ENCODE data around the gene PHF14.

Gene PHF14

GRCh38 chr7:11195502-11195901, 221.8 kb downstream of the PHF14 start:
- peaks cover 25% of the 10 kb centered on the region for H3K4me1 ChIP-seq (ENCODE audit: insufficient read depth, low read length)
- H3K4me3 ChIP-seq (ENCODE audit: low read length): no peak overlapping the region
- no peaks in the 10 kb centered on the region for H3K36me3 ChIP-seq (ENCODE audit: insufficient read depth, low read depth, low read length)
- no peak overlapping the region for H3K9ac ChIP-seq (ENCODE audit: low read depth, low read length)
- no peak overlapping the region for H3K27ac ChIP-seq (ENCODE audit: low read length)
- no peaks in the 10 kb centered on the region; the same call in 1 of the 2 replicates for H3K9me3 ChIP-seq (ENCODE audit: insufficient read depth, low read depth, low read length)
- H3K27me3 ChIP-seq (ENCODE audit: insufficient read depth, low read length): peaks cover 15% of the 10 kb centered on the region

GRCh38 chr7:11196143-11196542, 222.5 kb downstream of the PHF14 start:
- Histone ChIP-seq H3K4me1 (ENCODE audit: insufficient read depth, low read length) (peaks cover 23% of the 10 kb centered on the region), H3K27ac (ENCODE audit: low read length) (no peak overlapping the region), H3K9me3 (ENCODE audit: insufficient read depth, low read depth, low read length) (no peaks in the 10 kb centered on the region; the same call in 1 of the 2 replicates), H3K4me3 (ENCODE audit: low read length) (no peak overlapping the region), H3K27me3 (ENCODE audit: insufficient read depth, low read length) (peaks cover 15% of the 10 kb centered on the region), H3K36me3 (ENCODE audit: insufficient read depth, low read depth, low read length) (no peaks in the 10 kb centered on the region), H3K9ac (ENCODE audit: low read depth, low read length) (no peak overlapping the region)

GRCh38 chr7:11203224-11203623, 229.6 kb downstream of the PHF14 start:
- no peak overlapping the region for H3K9ac ChIP-seq (ENCODE audit: low read depth, low read length)
- no peaks in the 10 kb centered on the region for H3K9me3 ChIP-seq (ENCODE audit: insufficient read depth, low read depth, low read length)
- no peaks in the 10 kb centered on the region for H3K4me1 ChIP-seq (ENCODE audit: insufficient read depth, low read length)
- H3K27me3 ChIP-seq (ENCODE audit: insufficient read depth, low read length): no peaks in the 10 kb centered on the region
- no peak overlapping the region for H3K4me3 ChIP-seq (ENCODE audit: low read length)
- H3K27ac ChIP-seq (ENCODE audit: low read length): no peak overlapping the region
- H3K36me3 ChIP-seq (ENCODE audit: insufficient read depth, low read depth, low read length): no peaks in the 10 kb centered on the region

GRCh38 chr7:11203683-11204082, 230.0 kb downstream of the PHF14 start:
- no peak overlapping the region for H3K9ac ChIP-seq (ENCODE audit: low read depth, low read length)
- H3K27me3 ChIP-seq (ENCODE audit: insufficient read depth, low read length): no peaks in the 10 kb centered on the region
- H3K36me3 ChIP-seq (ENCODE audit: insufficient read depth, low read depth, low read length): no peaks in the 10 kb centered on the region
- H3K4me3 ChIP-seq (ENCODE audit: low read length): no peak overlapping the region
- no peaks in the 10 kb centered on the region for H3K4me1 ChIP-seq (ENCODE audit: insufficient read depth, low read length)
- H3K27ac ChIP-seq (ENCODE audit: low read length): no peak overlapping the region
- H3K9me3 ChIP-seq (ENCODE audit: insufficient read depth, low read depth, low read length): no peaks in the 10 kb centered on the region

- Histone ChIP-seq H3K4me3 (ENCODE audit: low read length) (no peak overlapping the region), H3K9ac (ENCODE audit: low read depth, low read length) (no peak overlapping the region), H3K27me3 (ENCODE audit: insufficient read depth, low read length) (no peaks in the 10 kb centered on the region), H3K9me3 (ENCODE audit: insufficient read depth, low read depth, low read length) (no peaks in the 10 kb centered on the region), H3K27ac (ENCODE audit: low read length) (no peak overlapping the region), H3K4me1 (ENCODE audit: insufficient read depth, low read length) (no peaks in the 10 kb centered on the region), H3K36me3 (ENCODE audit: insufficient read depth, low read depth, low read length) (no peaks in the 10 kb centered on the region)
Measured at GRCh38 chr7:11206177-11206899, 232.7 kb downstream of the PHF14 start.

GRCh38 chr7:11207565-11207964, 233.9 kb downstream of the PHF14 start:
- Histone ChIP-seq H3K4me3 (ENCODE audit: low read length) (no peak overlapping the region), H3K9ac (ENCODE audit: low read depth, low read length) (no peak overlapping the region), H3K27me3 (ENCODE audit: insufficient read depth, low read length) (no peaks in the 10 kb centered on the region), H3K4me1 (ENCODE audit: insufficient read depth, low read length) (no peaks in the 10 kb centered on the region), H3K27ac (ENCODE audit: low read length) (no peak overlapping the region), H3K36me3 (ENCODE audit: insufficient read depth, low read depth, low read length) (no peaks in the 10 kb centered on the region), H3K9me3 (ENCODE audit: insufficient read depth, low read depth, low read length) (no peaks in the 10 kb centered on the region)

- Histone ChIP-seq H3K36me3 (ENCODE audit: insufficient read depth, low read depth, low read length) (no peaks in the 10 kb centered on the region), H3K27me3 (ENCODE audit: insufficient read depth, low read length) (no peaks in the 10 kb centered on the region), H3K9ac (ENCODE audit: low read depth, low read length) (no peak overlapping the region), H3K27ac (ENCODE audit: low read length) (no peak overlapping the region), H3K9me3 (ENCODE audit: insufficient read depth, low read depth, low read length) (no peaks in the 10 kb centered on the region), H3K4me3 (ENCODE audit: low read length) (no peak overlapping the region), H3K4me1 (ENCODE audit: insufficient read depth, low read length) (no peaks in the 10 kb centered on the region)
Measured at GRCh38 chr7:11208883-11209465, 235.3 kb downstream of the PHF14 start.

GRCh38 chr7:11210374-11210773, 236.7 kb downstream of the PHF14 start:
- Histone ChIP-seq H3K36me3 (ENCODE audit: insufficient read depth, low read depth, low read length) (no peaks in the 10 kb centered on the region), H3K9ac (ENCODE audit: low read depth, low read length) (no peak overlapping the region), H3K9me3 (ENCODE audit: insufficient read depth, low read depth, low read length) (no peaks in the 10 kb centered on the region), H3K4me3 (ENCODE audit: low read length) (no peak overlapping the region), H3K27me3 (ENCODE audit: insufficient read depth, low read length) (no peaks in the 10 kb centered on the region), H3K27ac (ENCODE audit: low read length) (no peak overlapping the region), H3K4me1 (ENCODE audit: insufficient read depth, low read length) (no peaks in the 10 kb centered on the region)

GRCh38 chr7:11212080-11212711, 238.5 kb downstream of the PHF14 start:
- Histone ChIP-seq H3K36me3 (ENCODE audit: insufficient read depth, low read depth, low read length) (no peaks in the 10 kb centered on the region), H3K4me1 (ENCODE audit: insufficient read depth, low read length) (no peaks in the 10 kb centered on the region), H3K27ac (ENCODE audit: low read length) (no peak overlapping the region), H3K4me3 (ENCODE audit: low read length) (no peak overlapping the region), H3K9ac (ENCODE audit: low read depth, low read length) (no peak overlapping the region), H3K9me3 (ENCODE audit: insufficient read depth, low read depth, low read length) (no peaks in the 10 kb centered on the region), H3K27me3 (ENCODE audit: insufficient read depth, low read length) (no peaks in the 10 kb centered on the region)

- Histone ChIP-seq H3K27me3 (ENCODE audit: insufficient read depth, low read length) (no peaks in the 10 kb centered on the region), H3K9me3 (ENCODE audit: insufficient read depth, low read depth, low read length) (no peaks in the 10 kb centered on the region), H3K4me1 (ENCODE audit: insufficient read depth, low read length) (no peaks in the 10 kb centered on the region), H3K9ac (ENCODE audit: low read depth, low read length) (no peak overlapping the region), H3K4me3 (ENCODE audit: low read length) (no peak overlapping the region), H3K36me3 (ENCODE audit: insufficient read depth, low read depth, low read length) (no peaks in the 10 kb centered on the region), H3K27ac (ENCODE audit: low read length) (no peak overlapping the region)
Measured at GRCh38 chr7:11212816-11213215, 239.1 kb downstream of the PHF14 start.

- no peak overlapping the region for H3K9ac ChIP-seq (ENCODE audit: low read depth, low read length)
- no peak overlapping the region for H3K4me3 ChIP-seq (ENCODE audit: low read length)
- no peaks in the 10 kb centered on the region for H3K4me1 ChIP-seq (ENCODE audit: insufficient read depth, low read length)
- H3K27ac ChIP-seq (ENCODE audit: low read length): no peak overlapping the region
- H3K36me3 ChIP-seq (ENCODE audit: insufficient read depth, low read depth, low read length): no peaks in the 10 kb centered on the region
- H3K9me3 ChIP-seq (ENCODE audit: insufficient read depth, low read depth, low read length): no peaks in the 10 kb centered on the region
- H3K27me3 ChIP-seq (ENCODE audit: insufficient read depth, low read length): no peaks in the 10 kb centered on the region
Measured at GRCh38 chr7:11213266-11213665, 239.6 kb downstream of the PHF14 start.

- H3K4me3 ChIP-seq (ENCODE audit: low read length): no peak overlapping the region
- H3K9ac ChIP-seq (ENCODE audit: low read depth, low read length): no peak overlapping the region
- no peaks in the 10 kb centered on the region for H3K9me3 ChIP-seq (ENCODE audit: insufficient read depth, low read depth, low read length)
- H3K27ac ChIP-seq (ENCODE audit: low read length): no peak overlapping the region
- no peaks in the 10 kb centered on the region for H3K27me3 ChIP-seq (ENCODE audit: insufficient read depth, low read length)
- no peaks in the 10 kb centered on the region for H3K4me1 ChIP-seq (ENCODE audit: insufficient read depth, low read length)
- no peaks in the 10 kb centered on the region for H3K36me3 ChIP-seq (ENCODE audit: insufficient read depth, low read depth, low read length)
Measured at GRCh38 chr7:11216276-11216675, 242.6 kb downstream of the PHF14 start.
